Medulla oblongata (tissue), 1 donor: ENCODE measurements around the gene WDR37.

ENCODE experiments used
- DNase-seq: peaks from one replicate; pipeline ENCODE4 v3.0.0-alpha.2; 2015; ENCODE audit errors: extremely low spot score

Gene WDR37

DNA sequence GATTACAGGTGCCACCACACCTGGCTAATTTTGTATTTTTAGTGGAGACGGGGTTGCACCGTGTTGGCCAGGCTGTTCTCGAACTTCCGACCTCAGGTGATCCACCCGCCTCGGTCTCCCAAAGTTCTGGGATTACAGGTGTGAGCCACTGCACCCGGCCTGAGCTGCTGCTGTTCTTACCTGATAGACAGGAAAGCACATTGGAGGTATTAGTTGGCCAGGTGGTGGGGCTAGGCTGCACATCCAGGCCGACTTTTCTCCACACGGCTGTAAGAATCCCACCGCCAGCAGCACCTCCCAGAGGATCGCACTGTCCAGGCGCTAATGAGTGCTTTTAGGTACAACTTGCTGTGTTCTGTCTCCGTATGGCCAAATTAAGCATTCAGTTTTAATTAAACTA is 112.6 kb downstream of the WDR37 start:
- no peak for DNase-seq

DNA sequence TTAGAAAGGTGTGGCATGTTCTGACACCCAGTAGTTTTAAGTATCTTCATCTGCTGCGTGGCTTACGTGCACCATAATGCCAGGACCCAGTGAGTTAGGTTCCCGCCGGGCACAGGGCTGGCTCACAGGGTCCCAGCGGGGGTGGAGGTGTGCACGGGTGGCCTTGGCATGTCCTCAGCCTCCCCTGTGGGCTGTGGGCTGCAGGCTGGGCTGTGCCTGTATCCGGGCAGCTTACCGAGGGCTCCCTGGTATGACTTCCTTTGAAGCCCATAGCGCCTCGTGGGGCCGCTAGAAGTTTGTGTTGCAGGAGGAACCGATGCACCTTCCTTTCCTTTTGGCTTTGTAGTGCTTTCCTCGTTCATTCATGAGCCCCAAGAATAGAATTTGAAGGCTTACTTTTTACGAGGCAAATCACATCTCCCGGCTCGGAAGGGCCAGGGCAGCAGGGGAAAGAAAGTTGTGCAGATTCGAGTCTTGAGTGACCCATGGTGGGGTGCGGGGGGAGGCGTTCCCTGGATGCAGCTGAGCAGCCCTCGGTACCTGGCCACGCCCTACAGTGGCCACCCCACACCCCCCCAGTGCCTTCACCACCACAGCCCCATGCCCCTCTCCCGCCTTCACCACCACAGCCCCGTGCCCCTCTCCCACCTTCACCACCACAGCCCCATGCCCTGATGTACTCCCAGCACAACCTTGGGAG is 113.2 kb downstream of the WDR37 start:
- no peak for DNase-seq

DNA sequence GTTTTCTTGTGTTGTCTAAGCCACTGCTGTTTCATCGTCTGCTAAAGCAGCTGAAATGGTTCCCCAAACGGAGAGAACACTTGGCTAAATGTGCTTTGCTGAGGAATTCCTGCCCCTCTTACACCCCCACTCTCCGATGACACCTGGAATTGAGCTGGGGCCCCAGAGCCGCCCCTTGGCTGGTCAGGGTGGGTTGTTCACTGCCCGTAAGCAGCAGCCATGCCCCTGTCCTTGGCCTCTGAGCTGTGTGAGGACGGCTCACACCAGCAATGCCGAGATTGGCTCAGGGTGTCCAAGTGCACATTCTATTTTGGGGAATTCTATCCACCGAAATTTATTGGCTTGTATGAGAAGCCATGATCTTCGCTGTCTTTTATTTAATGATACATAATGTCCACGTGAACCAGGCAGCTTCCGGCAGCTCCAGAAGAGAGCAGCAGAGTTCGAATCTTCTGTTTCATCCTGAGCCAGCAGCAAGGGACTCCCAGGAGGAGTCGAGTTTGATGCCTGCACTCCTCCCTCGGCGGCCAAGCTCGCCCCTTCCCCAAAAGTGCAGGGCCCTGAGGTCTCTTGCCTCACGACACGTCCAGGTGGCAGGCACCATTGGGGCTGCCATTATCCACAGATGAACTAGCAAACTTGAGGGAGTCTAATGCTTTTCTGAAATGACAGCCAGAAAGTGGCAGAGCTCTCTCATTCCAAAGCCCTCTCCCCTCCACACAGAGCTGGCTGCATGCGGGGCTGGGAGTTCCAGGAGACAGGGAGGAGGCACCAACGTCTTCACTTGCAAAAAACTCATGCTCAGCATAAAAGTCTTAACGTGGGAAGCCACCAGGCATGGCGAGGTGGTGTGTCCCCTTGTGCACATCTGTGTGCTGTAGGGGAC is 114.0 kb downstream of the WDR37 start:
- DNase-seq = peak; percentile 27

DNA sequence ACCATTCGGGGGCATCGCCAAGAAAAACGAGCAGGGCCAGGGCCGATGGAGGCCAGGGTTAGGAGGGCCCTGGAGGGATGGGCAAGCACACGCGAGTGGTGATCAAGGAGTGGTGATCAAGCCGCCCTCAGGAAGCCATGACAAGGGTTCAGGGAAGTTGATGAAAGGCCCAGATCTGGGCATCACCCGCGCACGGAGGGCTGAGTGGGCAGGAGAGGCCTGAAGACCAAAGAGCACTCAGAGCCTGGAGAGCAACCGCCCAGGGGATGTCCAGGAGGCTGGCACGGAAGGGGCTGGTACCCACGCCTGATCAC is 114.6 kb downstream of the WDR37 start:
- DNase-seq = no peak

DNA sequence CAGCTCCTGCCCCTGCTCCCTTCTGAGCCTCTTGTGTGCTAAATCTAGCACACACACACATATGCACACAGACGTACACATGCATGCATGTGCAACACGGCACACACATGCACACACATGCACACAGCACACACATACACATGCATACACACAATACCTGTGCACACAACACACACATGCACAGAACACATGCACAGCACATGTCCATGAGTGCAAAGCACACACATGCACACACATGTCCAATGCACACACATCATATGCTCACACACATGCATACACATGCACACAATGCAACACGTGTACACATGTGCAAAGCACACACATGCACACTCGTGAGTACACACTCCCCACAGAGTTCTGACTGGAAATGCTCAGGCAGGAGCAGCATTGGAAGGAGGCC is 115.0 kb downstream of the WDR37 start:
- no peak for DNase-seq

DNA sequence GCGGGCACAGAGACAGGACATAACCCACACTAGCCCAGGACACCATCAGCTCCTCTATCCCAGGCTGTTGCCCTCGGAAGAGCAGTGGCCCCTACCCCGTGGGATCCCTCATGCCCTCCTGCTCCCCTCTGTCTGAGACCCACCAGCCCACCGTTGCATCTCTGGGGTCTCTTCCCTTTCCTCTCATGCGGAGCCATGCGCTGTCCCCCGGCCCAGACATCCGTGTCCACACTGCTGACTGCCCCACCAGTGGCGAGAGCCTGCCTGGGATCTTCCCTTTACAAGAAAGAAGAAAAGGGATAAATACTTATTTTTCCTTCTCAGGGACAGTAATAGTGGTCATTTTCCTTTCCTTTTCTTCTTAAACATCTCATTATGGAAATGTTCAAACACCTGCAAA is 115.4 kb downstream of the WDR37 start:
- DNase-seq = no peak

DNA sequence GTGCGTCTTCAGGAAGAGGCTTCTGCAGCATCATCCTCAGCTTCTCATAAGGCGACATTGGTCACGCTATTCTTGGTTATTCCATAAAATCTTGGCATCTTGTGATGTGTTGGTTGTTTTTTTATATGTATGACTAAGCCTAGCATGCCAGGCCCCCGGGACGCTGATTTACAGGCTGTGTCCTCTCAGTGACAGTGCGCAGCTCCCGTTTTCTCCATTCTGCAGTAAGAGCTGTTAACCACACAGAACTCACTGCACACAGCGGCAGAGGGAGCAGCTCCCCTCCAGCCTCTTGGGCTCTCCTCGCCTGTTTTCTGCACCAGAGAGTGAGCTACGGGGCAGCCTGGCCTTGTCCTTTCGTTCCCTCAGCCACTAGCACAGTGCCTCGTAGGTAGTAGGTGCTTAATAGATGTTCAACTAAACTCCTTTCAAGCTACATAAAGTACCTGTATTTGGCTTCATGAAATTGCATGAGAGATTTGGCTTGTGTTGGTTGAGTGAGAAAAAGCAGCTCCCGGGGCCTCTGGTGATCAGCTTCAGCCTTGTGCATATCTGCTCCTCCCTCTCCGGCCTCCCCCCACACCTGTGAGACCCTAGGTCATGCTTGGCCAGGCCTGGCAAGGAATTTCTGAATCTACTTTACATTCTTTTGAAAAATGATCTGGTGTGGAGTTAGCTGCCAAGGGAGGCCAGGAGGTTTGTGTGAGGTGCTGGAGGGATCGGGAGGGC is 116.2 kb downstream of the WDR37 start:
- no peak for DNase-seq

DNA sequence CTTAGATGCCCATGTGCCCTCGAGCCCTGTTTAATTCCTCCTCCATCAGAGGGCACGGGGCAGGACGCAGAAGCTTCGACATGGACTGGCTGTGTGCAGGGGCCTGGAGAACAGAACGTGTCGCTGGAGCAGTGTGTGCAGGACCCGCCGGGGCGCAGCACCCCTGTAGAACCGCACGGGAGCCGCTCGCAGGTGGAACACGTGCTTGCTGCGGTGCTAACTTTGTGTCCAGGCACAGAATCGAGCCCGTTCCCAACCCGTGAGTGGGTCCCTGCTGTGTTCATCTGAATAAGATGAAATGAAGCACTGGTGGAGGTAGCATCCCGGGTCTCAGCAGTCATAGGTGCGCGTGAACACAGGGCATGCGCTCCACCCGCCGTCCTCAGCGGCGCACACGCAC is 116.9 kb downstream of the WDR37 start:
- DNase-seq = no peak

DNA sequence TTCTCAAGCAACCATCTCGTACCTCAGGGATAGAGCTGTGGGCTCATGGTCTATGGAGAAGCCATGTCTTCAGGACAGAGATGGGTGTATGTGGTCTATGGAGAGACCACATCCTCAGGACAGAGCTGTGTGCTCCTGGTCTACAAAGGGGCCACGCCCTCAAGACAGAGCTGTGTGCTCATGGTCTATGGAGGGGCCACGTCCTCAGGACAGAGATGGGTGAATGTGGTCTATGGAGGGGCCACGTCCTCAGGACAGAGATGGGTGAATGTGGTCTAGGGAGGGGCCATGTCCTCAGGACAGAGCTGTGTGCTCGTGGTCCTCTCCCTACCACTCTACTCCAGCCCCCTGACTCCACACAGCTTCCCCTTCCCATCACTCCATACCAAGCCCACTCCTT is 117.8 kb downstream of the WDR37 start:
- DNase-seq = no peak

DNA sequence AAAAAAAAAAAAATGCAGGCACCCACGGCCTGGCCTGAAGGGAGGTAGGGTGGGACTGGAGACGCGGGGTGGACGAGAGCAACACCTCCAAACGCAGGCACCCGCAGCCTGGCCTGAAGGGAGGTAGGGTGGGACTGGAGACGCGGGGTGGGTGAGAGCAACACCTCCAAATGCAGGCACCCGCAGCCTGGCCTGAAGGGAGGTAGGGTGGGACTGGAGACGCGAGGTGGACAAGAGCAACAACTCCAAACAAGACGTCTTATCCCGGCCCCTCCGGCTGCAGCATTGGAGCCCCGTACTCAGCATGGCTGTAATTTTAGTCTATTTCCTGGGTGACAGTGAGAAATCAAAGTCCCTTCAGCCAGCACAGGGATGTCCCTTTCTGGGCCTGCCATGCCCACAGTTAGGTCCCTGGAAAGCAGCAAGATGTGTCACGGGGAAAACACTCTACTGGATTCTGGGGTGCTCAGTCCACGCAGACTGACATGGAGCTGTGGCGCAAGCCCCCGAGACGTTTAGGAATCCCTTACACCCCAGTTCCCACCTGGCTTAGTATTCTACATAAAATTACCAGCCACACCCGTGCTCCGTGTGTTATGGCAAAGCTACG is 119.9 kb downstream of the WDR37 start:
- DNase-seq = no peak

DNA sequence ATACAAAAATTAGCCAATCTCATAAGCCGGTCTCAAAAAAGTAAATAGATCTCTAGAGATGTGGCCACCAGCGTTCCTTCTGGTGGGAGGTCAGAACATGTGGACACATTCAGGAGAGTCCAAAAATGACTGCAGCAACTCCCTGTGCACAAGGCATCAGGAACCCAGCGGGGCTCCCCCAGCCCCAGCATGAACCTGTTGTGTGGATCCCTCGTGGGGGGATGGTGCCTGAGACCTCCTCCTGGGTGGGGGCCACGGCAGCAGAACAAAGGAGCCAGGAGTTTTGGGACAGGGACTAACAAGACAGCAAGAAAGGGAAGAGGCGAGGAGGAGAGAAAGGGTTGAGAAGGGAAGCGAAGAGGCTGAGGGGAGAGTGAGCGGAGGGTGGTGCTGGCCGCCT is 121.8 kb downstream of the WDR37 start:
- no peak for DNase-seq

DNA sequence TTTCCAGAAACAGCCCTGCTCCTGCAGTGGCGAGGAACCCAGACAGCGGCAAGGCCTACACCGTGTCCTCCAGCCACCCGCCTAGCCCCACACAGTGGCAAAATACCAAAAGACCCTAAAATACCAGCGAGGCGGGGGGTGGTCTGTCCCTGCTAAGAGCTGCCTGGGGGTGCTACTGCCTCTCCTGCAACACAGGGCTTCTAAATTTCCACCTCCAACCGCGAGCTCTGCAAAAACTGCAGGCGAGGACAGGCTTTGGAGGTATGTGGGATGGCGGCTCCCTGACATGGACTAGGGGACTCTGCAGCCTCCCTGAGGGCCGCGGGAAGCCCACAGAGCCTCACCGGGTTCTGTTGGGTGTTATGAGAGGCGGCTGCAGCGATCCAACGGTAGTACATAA is 122.3 kb downstream of the WDR37 start:
- DNase-seq = no peak

DNA sequence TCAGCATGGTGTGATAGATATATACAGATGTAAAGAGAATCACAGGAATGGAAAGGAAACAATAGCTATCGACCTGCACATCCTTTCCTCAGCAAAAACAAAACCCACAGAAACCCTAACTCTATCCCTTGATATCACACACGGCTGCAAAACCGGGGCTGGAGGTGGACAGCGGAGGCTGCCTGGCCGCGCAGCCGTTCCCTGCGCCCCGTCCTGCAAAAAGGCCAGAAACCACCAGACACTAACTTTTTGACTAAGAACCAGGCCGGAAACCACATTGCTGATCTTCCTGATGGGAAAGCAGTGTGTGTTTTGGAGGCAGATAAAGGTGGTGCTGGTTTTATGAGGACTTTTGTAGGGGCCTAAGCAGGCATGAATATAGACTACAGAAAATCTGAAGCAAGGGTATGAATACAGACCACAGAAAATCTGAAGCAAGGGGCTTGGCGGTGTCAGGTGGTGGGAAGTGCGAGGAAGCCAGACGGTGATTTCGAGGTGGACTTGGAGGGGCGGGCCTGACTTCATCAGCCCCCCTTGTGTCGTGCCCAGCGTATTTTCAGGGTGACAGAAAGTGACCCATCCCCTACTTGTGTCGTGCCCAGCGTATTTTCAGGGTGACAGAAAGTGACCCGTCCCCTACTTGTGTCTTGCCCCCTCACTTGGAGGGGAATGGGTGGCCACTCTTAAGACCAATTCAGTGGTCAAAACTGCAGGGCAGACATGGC is 123.3 kb downstream of the WDR37 start:
- no peak for DNase-seq

DNA sequence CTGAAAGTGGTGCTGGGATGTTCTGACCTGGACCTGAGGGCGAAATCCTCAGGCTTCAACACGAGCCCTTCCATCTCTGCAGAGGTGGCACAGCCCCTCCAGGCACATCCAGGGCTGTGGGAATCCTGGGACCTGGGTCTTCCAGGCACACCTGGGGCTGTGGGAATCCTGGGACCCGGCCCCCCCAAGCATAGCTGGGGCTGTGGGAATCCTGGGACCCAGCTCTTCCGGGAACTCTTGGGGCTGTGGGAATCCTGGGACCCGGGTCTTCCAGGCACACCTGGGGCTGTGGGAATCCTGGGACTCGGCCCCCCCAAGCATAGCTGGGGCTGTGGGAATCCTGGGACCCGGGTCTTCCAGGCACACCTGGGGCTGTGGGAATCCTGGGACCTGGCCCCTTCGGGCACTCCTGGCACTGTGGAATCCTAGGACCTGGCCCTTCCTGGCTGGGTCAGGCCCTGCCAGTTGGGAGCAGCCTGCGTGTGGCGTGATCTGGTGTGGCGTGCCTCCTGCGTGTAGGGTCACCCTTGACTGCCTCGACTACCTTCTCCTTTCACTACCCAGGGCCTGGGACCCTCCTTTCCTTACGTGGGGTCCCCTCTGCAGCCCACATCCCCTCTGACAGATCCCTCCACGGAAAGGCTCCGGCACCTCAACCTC is 124.0 kb downstream of the WDR37 start:
- no peak for DNase-seq

DNA sequence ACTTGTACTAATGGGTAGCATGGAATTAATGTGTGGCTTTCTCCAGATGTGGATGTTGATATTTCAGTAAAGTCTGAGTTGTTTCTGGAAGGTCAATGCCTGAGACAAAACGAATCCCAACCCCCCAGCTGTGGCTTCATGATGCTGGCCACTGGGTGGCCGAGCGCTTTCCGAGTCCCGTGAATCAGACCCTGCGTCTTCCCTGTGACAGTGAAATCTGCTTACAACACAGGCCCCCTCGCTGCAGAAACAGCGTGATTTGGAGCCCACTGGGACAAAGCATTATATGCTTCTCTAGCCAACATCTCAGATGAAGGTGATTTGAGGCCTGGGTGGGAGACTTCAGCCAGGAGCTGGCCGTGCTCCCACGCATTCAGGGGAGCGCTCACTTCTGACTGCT is 124.7 kb downstream of the WDR37 start:
- DNase-seq = peak; percentile 71
